GM10266 (cell line): Measurements from ENCODE around the gene APP.

Source experiments
- DNase-seq: peaks from one replicate; pipeline ENCODE4 v3.0.0; 2012; ENCODE audit errors: extremely low spot score
- TF ChIP-seq, protein P1 (sequence below): IDR thresholded peaks from 2 replicates; pipeline ENCODE4 v1.5.1; 2012; ENCODE audit warnings: mild to moderate bottlenecking, low read depth; ENCODE audit not compliant: control insufficient read depth, insufficient read depth; ENCODE audit errors: missing control alignments

APP gene

DNA sequence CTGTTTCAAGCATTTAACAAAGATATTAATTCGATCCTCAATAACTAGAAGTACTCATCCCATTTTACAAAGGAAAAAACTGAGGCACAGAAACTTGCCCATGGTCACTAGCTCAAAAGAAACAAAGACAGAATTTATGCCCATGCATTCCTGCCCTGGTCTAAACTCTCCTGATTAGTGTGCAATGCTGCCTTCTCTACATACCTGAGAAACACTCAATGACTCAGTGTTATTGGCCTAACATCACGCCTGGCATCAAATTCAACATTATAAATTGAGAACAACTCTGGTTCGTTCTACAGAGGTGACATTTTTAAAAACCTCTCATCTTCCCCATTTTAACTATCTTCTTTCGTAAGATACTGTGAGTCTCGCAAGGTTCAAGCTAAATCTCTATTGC lies 5.2 kb downstream of the APP start:
- no peak for DNase-seq
- TF ChIP-seq, protein P1, sequence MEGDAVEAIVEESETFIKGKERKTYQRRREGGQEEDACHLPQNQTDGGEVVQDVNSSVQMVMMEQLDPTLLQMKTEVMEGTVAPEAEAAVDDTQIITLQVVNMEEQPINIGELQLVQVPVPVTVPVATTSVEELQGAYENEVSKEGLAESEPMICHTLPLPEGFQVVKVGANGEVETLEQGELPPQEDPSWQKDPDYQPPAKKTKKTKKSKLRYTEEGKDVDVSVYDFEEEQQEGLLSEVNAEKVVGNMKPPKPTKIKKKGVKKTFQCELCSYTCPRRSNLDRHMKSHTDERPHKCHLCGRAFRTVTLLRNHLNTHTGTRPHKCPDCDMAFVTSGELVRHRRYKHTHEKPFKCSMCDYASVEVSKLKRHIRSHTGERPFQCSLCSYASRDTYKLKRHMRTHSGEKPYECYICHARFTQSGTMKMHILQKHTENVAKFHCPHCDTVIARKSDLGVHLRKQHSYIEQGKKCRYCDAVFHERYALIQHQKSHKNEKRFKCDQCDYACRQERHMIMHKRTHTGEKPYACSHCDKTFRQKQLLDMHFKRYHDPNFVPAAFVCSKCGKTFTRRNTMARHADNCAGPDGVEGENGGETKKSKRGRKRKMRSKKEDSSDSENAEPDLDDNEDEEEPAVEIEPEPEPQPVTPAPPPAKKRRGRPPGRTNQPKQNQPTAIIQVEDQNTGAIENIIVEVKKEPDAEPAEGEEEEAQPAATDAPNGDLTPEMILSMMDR, result no peak

DNA sequence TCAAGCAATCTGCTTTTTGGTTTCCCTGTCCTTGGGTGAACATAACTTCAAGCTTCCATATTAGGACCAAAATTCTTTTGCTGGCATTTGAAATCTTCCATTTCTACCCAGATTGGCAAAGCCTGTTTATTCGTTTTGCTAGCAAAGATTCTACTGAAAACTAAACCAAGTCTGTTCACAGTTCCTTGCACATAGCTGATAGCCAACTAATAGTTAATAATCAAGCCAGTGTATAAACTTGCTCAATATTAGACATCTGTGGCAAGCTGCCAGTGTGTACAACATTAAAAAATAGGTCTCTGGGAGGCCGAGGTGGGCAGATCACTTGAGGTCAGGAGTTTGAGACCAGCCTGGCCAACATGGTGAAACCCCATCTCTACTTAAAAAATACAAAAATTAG lies 6.3 kb downstream of the APP start:
- DNase-seq, result no peak
- TF ChIP-seq, protein P1, result no peak

DNA sequence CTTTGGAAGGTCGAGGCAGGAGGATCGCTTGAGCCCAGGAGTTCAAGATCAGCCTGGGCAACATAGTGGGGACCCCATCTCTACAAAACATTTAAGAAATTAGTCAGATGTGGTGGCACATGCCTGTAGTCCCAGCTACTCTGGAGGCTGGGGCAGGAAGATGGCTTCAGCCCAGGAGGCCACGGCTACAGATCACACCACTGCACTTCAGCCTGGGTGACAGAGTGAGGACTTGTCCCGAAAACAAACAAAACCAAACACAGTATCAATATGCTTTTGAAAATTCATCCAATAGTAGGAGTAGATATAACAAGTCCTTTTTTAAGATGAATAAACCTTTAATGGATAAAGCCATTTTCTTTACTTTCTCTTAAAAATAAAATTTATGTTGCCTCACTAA lies 8.5 kb downstream of the APP start:
- TF ChIP-seq, protein P1, result no peak

DNA sequence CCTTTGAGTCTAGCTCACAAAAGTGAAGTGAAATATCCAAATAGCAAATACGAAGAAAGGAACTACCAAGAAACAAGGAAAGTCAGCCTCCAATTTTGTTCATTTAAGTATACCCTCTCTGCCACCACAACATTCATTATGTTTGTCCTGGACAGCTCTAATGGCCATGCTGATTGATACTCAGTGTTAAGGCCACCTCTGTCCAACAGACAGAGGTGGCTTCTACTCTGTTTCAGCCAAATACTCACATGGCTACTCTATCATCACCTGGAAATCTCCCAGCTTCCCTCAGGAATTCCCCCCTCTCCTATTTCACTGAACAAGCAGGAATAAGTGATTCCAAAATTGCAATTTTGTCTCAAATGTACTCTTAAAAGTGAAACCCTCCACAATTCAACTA lies 10.7 kb downstream of the APP start:
- DNase-seq, result no peak
- TF ChIP-seq, protein P1, result no peak

More for the DNA sequence above, 8.5 kb downstream of the APP start:
- DNase-seq, result no peak

DNA sequence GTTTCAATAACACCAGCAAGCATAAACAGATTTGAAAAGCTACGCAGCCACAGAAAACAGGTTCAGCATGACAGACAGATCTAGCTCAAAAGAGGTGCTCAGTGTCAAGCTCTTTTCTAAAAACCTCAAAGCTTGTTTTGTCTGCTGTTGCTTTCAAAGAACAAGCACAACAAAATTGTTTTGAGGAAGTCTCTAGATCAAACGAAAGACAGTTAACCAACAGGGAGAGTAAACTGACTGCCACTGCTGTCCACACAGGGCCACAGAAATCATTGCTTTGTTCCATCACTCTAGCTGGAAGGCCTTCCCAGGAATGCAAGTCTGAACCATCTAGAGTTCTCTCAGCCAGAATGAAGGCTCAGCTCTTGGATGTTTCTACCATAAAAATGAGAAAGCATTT lies 12.8 kb downstream of the APP start:
- TF ChIP-seq, protein P1, result no peak
- DNase-seq, result no peak

DNA sequence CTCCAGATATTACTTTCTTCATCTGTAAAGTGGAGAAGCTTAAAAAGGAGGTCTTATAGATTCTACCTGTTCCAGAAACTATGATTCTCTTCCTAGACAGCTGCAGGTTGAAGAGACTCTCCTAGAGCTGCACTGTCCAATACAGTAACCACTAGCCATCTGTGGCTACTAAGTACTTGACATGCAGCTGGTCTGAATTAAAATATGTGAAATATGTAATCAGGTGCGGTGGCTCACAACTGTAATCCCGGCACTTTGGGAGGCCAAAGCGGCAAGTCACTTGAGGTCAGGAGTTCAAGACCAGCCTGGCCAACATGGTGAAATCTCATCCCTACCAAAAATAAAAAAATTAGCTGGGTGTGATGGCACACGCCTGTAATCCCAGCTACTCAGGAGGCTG lies 15.8 kb downstream of the APP start:
- TF ChIP-seq, protein P1, result no peak
- DNase-seq, result no peak

DNA sequence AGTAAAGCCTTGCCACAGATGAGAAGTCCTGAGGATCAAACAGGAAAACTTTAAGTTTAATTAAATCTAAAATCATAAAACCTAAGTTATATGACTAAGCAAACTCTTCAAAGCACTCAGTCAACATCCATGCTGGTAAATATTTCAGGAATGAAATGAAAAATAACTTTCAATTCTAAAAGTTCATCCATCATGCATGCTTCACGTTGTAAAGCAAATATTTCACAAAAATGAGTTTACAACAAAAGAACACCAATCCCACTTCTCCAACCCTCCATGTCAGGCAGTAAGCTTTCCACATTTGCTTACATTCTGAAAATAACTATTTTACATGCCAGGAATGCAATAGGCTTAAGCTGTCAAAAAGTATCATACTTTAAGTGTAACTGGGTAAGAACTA lies 16.8 kb downstream of the APP start:
- DNase-seq, result no peak
- TF ChIP-seq, protein P1, result no peak

DNA sequence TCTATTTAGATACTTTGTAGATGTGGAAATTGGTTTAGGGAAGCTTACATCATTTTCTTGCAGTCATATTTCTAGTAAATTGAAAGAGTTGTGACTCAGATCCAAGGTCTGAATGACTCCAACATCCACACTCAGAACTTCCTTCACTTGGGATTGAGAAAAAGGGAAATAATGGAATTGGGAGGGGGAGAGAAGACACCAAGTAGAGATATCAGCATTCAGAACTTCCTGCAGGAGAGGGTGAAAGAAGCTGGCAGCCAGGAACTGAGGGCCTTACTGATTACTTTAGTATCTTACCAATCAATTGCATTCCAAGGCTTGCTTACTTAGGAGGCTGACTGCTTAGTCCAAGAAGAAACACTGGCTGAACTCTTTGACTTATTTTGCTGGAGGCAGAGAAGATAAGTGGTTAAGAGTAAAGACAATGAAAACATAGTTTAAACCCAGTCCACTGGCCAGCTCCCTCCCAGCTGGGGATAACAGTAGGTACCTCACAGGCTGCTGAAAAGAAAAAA lies 21.7 kb downstream of the APP start:
- TF ChIP-seq, protein P1, result no peak
- no peak for DNase-seq
